BJ (cell line): ENCODE results near the gene ELF3. TPM values are rescaled to one million over a fixed set of nuclear protein-coding genes. Genes with fewer than 3 reads are reported as not detected.

ENCODE experiments used
- CTCF ChIA-PET: fragments of 350-600 bp; formaldehyde crosslinking; extraction: SDS; loops from one replicate; lab custom pipeline; 2021; ENCODE audit warnings: antibody characterized with exemption, inconsistent platforms; lab: Yijun Ruan, JAX
- POLR2A ChIA-PET: fragments of 300-600 bp; sonication (Branson Sonifier 250); formaldehyde crosslinking; extraction: SDS; loops from one replicate; lab custom pipeline; 2021; ENCODE audit warnings: antibody characterized with exemption; lab: Charles Lee
- DNase-seq: peaks from one replicate; pipeline ENCODE4 v3.0.0-alpha.2; 2011; ENCODE audit warnings: low read depth
- H3K27me3 ChIP-seq: 2 replicates; pipeline ENCODE4 v1.6.0; 2011; ENCODE audit warnings: low read length; ENCODE audit not compliant: control insufficient read depth, insufficient read depth
- H3K36me3 ChIP-seq: 2 replicates; pipeline ENCODE4 v1.5.1; 2011; ENCODE audit warnings: low read length; ENCODE audit not compliant: control insufficient read depth, insufficient read depth
- H3K4me3 ChIP-seq: 2 replicates; pipeline ENCODE4 v1.5.1; 2011; ENCODE audit warnings: low read depth, mild to moderate bottlenecking, control low read depth, low read length
- polyA plus RNA-seq: library from polyadenylated mRNA; depleted of rRNA; stranded (reverse); fragments of >200 nt; gene quantifications from 2 replicates; pipeline ENCODE4 v1.2.3, GENCODE V29; 2011
- TF ChIP-seq, protein P1 (sequence below): IDR thresholded peaks from 2 replicates; pipeline ENCODE4 v1.5.1; 2011; ENCODE audit warnings: low read depth, mild to moderate bottlenecking, control low read depth, inconsistent platforms, low read length, moderate library complexity; ENCODE audit not compliant: insufficient read depth

The ELF3 gene
- polyA plus RNA-seq, 1 experiment, result 0.21 TPM

DNA sequence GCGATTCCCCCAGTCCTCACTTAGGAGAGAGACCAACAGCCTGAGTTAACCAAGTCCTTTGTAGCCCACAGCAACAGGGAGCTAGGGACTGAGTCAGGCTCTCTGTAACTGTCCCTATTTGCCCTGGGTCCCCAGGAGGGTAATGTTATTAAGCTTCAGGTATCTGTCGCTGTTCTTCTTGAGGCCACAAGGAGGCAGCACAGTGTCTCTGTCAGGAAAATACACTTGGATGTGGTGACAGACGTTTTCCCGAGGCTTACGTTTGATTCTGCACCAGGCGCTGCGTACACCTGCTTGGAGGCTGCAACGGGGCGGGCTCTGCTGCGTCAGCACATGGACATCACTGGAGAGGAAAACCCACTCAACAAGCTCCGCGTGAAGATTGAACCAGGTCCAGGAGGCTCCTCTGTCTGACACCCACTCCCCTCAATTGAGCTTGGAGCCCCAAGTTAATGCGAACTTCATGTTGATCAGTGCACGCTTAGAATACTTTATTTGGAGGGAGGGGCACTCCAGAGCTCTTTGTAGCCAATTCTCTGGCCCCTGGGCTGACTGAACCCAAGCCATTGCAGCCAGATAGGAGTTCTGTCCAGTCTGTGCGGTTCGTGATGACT lies 10.7 kb upstream of the ELF3 start:
- DNase-seq, result no peak
- Histone ChIP-seq H3K36me3 (peaks cover 33% of the 10 kb centered on the region), H3K27me3 (no peaks in the 10 kb centered on the region), H3K4me3 (no peak overlapping the region)
- TF ChIP-seq, protein P1, sequence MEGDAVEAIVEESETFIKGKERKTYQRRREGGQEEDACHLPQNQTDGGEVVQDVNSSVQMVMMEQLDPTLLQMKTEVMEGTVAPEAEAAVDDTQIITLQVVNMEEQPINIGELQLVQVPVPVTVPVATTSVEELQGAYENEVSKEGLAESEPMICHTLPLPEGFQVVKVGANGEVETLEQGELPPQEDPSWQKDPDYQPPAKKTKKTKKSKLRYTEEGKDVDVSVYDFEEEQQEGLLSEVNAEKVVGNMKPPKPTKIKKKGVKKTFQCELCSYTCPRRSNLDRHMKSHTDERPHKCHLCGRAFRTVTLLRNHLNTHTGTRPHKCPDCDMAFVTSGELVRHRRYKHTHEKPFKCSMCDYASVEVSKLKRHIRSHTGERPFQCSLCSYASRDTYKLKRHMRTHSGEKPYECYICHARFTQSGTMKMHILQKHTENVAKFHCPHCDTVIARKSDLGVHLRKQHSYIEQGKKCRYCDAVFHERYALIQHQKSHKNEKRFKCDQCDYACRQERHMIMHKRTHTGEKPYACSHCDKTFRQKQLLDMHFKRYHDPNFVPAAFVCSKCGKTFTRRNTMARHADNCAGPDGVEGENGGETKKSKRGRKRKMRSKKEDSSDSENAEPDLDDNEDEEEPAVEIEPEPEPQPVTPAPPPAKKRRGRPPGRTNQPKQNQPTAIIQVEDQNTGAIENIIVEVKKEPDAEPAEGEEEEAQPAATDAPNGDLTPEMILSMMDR, result peak; percentile 76
- POLR2A ChIA-PET, result no interaction called here
- CTCF ChIA-PET, result interaction anchor here (0.6 to 24.4 kb wide), 26 partner anchors 8 to 469 kb away, joined by 3 to 642 read pairs (median 4); partner anchors contain the start of genes ELF3, GPR37L1 and SHISA4

DNA sequence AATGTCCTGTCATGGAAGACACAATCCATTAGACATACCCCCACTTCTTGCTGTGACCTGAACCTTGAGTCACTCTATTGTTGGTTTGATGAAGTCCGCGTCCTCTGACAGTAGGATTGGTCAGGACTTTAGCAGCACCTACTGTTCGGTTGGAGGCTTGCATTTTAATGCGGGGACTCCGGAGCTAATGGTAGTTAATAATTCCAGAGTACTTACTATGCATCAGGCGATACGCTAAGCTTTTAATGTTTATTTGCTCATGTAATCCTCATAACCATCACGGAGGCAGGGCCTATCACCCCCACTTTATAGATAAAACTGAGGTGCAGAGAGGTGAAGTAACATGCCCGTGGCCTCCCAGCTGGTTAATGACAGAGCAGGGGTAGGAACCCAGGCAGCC lies 7.9 kb upstream of the ELF3 start:
- Histone ChIP-seq H3K4me3 (no peak overlapping the region), H3K36me3 (peaks cover 30% of the 10 kb centered on the region), H3K27me3 (no peaks in the 10 kb centered on the region)
- POLR2A ChIA-PET, result no interaction called here
- TF ChIP-seq, protein P1, result no peak
- no peak for DNase-seq
- CTCF ChIA-PET, result interaction anchor here (1.4 to 24.4 kb wide), 2 partner anchors 39 to 122 kb away, joined by 3 to 642 read pairs; partner anchors contain the start of gene GPR37L1

DNA sequence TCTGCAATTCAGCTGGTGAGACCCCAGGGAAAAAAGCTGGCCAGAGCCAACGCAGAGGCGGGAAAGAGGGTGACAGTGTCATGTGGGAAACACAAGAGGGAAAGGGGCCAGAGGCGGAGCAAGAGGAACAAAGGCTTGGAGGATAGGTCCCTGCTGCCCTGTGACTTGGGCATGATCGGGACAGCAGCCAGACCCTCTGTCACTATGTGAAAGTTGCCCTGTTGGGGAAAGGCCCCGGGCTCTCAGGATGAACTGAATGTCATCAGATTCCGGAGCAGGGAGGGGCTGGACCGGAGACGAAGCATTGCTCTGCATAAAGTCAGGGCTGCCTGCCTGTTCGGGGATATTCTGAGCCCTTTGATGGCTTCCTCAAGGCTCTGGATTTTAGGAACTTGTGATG lies 5.7 kb upstream of the ELF3 start:
- ChIA-PET CTCF (interaction anchor here (0.6 to 24.4 kb wide), 3 partner anchors 8 to 120 kb away, joined by 3 to 642 read pairs (median 5); partner anchors contain the start of gene GPR37L1), POLR2A (no interaction called here)
- TF ChIP-seq, protein P1, result no peak
- DNase-seq, result no peak
- Histone ChIP-seq H3K36me3 (peaks cover 30% of the 10 kb centered on the region), H3K27me3 (no peaks in the 10 kb centered on the region), H3K4me3 (no peak overlapping the region)

DNA sequence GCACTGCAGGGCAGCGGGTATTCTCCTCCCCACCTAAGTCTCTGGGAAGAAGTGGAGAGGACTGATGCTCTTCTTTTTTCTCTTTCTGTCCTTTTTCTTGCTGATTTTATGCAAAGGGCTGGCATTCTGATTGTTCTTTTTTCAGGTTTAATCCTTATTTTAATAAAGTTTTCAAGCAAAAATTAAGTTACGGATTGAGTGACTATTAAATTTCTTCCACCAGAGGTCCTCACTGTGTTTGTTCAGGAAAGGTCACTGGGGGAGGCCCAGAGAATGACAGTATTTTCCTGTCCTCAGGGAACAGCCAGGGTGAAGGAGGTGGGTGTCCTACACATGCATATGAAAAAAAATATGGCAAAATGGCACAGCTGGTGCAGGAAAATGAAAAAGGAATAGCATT lies 4.4 kb upstream of the ELF3 start:
- POLR2A ChIA-PET, result no interaction called here
- no peak for DNase-seq
- Histone ChIP-seq H3K4me3 (no peak overlapping the region), H3K27me3 (no peaks in the 10 kb centered on the region), H3K36me3 (peaks cover 24% of the 10 kb centered on the region)
- CTCF ChIA-PET, result interaction anchor here (0.6 to 24.4 kb wide), 4 partner anchors 14 to 123 kb away, joined by 3 to 642 read pairs (median 3); partner anchors contain the start of gene GPR37L1
- TF ChIP-seq, protein P1, result peak; percentile 46

DNA sequence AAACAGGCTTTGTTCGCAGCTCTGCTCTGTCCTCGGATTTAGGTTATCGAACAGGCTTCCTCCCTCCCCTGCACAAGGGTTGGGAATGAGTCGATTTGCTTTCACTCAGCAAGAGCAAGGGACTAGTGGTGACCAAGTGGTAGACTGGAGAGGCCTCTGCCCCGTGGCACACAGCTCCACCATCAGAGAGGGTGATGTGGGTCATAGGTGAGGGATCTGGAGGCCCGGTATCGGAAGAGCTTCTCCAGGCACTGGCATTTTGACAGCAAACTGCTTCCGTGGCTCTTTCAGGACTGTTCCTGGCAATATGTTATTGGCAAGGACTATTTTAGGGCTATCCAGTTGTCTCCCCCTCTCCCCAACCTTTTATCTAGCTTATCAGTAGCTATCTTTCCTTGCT lies 3.1 kb upstream of the ELF3 start:
- TF ChIP-seq, protein P1, result no peak
- Histone ChIP-seq H3K4me3 (no peak overlapping the region), H3K36me3 (peaks cover 19% of the 10 kb centered on the region), H3K27me3 (no peaks in the 10 kb centered on the region; the same call in 1 of the 2 replicates)
- DNase-seq, result no peak
- POLR2A ChIA-PET, result no interaction called here
- CTCF ChIA-PET, result interaction anchor here (0.7 to 24.4 kb wide), 6 partner anchors 7 to 117 kb away, joined by 3 to 642 read pairs (median 8); partner anchors contain the start of gene GPR37L1
